Dedifferentiated amniotic fluid mesenchymal stem cell (primary cell): Measurements from ENCODE around the gene RNF138.
"Not testable (repeated sequence)": the region's sequence is repeated elsewhere in the genome, so short reads cannot be mapped to it uniquely, and the experiment has no call there.

Source experiments
- DNase-seq: peaks from one replicate; pipeline ENCODE4 v3.0.0-alpha.2; 2016; ENCODE audit errors: extremely low spot score

RNF138 gene

DNA sequence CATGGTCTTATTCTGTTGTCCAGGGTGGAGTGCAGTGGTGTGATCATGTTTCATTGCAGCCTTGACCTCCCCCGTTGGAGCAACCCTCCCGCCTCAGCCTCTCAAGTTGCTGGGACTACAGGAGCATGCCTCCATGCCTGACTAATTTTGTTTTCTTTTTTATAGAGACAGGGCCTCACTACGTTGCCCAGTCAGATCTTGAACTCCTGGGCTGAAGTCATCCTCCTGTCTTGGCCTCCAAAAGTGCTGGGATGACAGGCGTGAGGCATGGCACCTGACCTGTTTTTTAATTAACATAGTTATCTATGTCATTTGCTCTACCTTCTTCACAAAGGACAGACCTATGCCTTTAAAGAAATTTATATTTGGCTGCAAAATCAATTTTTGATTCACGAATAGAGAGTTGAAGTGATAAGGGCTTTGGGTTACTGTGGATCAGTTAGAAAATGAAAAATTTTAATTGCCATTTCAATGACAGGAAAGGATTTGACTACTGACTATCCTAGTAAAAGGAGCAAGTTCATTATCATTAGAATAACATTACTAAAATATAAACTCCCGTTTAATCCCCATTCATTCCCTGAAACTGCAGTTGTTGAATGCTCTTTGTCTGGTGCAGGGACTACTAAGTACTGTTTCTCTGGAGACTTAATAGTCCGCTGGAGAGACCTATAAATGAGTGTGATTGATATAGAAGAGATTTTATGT, 3.7 kb downstream of the RNF138 start:
- DNase-seq = no peak

GRCh38 chr18:32095900-32096229, 4.2 kb downstream of the RNF138 start:
- DNase-seq = no peak

DNA sequence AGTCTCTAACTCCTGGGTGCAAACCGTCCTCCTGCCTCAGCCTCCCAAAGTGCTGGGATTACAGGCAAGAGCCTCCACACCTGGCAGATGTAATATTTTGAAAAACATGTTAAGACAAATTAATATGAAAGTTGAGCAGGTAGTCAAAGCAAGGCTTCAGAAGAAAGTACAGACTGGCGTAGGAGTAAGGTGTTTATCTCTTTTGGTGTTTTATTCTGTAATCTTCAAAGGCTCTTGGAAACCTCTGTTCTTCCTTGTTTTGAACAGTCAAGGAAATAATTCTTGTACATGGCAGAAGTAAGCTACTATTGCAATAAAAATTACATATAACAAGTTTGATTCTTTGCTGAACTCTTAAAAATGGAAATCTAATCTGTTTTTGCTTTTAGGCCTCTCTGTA, 5.3 kb downstream of the RNF138 start:
- no peak for DNase-seq

- DNase-seq = no peak
Measured at GRCh38 chr18:32104516-32104915, 12.8 kb downstream of the RNF138 start.

- no peak for DNase-seq
Measured at GRCh38 chr18:32110005-32110404, 18.3 kb downstream of the RNF138 start.

DNA sequence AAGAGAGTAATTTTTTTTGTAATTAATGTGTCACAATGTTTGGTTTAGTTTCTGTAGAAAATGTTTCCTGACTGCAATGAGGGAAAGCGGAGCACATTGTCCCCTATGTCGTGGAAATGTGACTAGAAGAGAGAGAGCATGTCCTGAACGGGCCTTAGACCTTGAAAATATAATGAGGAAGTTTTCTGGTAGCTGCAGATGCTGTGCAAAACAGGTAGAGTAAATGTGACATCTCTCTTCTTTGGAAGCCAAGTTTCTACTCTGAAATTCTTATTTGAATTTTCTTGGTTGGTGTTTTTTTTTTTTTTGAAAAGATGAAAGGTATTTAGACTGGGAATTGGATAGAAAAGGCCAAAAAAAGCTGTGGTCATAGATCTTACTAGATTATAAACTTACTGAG, 20.0 kb downstream of the RNF138 start:
- DNase-seq = no peak

DNA sequence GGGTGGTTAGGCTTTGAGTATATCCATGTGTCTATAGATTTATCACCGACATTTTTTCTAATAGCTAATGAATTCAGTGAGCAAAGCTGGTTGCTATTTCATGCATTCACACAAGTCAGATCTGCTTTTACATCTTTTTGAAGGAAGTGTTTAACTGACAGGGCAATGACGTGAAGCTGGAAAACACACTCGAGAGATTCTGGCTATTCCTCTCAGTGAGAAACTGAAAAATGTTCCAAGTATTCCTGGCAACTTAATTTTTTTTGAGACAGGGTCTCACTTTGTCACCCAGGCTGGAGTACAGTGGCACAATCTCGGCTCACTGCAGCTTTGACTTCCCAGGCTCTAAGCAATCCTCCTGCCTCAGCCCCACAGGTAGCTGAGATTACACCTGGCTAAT, 21.2 kb downstream of the RNF138 start:
- DNase-seq = no peak

- DNase-seq = no peak
Measured at GRCh38 chr18:32114293-32114942, 22.7 kb downstream of the RNF138 start.

GRCh38 chr18:32122039-32122438, 30.4 kb downstream of the RNF138 start:
- no peak for DNase-seq

DNA sequence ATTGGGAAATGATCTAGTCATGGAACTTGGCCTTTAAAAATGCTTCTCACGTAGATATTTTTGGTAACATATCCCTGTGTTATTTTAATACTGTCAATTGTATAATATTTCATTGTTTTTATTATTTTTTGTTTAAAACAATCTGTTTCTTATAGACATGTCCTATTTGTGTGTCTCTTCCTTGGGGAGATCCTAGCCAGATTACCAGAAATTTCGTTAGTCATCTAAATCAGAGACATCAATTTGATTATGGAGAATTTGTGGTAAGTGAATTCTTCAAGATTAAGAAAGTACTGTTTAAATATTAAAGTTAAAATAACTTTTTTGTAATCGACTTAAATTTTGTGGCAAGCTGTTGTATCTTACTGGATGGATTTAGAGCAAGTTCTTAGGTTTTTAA, 34.9 kb downstream of the RNF138 start:
- DNase-seq = no peak

DNA sequence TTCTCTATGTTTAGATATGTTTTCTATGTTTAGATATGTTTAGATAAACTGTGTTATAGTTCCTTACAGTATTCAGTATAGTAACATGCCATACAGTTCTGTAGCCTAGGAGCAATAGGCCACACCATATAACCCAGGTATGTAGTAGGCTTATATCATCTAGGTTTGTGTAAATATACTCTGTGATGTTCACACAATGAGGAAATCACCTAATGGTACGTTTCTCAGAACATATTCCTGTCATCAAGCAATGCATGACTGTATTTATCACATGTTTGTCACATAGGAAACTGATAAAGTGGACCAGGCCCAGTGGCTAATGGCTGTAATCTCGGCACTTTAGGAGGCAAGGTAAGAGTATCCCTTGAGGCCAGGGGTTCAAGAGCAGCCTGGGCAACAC, 44.0 kb downstream of the RNF138 start:
- DNase-seq = no peak

DNA sequence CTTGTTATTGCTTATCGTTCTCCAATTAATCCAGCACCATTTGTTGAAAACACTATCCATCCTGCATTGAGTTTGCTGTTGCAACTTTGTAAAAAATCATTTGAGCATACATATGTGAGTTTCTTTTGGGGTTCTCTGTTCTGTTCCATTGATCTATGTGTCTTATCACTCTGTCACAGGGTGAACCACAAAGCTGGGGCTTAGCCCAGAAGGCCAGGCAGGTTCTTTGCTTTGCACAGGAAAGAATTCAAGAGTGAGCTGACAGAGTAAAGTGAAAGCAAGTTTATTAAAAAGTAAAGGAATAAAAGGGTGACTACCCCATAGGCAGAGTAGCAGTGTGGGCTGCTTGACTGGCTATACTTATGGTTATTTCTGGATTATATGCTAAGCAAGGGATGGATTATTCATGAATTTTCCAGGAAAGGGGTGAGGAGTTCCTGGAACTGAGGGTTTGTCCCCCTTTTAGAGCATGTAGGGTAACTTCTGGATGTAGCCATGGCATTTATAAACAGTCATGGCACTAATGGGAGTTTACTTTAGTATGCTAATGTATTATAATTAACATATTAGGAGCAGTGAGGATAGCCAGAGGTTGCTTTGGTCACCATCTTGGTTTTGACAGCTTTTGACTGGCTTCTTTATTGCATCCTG, 46.8 kb downstream of the RNF138 start:
- DNase-seq = no peak

DNA sequence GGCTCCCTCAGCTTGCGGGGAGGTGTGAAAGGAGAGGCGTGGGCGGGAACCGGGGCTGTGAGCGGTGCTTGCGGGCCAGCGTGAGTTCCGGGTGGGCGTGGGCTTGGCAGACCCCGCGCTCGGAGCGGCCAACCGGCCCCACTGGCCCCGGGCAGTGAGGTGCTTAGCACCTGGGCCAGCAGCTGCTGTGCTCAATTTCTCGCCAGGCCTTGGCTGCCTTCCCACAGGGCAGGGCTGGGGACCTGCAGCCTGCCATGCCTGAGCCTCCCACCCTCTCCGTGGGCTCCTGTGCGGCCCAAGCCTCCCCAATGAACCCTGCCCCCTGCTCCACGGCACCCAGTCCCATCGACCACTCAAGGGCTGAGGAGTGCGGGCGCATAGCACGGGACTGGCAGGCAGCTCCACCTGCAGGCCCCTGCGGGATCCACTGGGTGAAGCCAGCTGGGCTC, 48.2 kb downstream of the RNF138 start:
- no peak for DNase-seq

GRCh38 chr18:32148185-32148870, 56.7 kb downstream of the RNF138 start:
- DNase-seq = no peak

GRCh38 chr18:32152705-32153448, 61.2 kb downstream of the RNF138 start:
- DNase-seq = no peak

DNA sequence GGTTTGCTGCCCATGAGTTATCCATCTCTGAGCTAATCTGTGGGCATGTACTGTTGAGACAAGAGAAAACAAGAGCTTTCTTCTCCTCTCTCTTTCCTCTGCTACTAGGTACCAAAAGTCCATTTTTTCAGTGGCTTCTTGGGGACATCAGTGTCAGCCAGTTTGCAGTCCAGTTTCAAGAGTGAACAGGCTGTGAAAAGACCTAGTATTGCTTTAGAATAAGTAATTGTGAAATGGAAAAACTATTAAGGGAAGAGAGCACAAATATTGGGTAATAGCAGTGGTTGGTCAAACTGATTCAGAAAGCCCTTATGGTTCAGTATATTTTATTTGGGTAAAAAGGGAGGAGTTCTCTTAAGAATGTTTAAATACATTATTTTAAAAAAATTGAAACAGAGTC, 65.2 kb downstream of the RNF138 start:
- DNase-seq = no peak

GRCh38 chr18:32157580-32157979, 65.9 kb downstream of the RNF138 start:
- no peak for DNase-seq

DNA sequence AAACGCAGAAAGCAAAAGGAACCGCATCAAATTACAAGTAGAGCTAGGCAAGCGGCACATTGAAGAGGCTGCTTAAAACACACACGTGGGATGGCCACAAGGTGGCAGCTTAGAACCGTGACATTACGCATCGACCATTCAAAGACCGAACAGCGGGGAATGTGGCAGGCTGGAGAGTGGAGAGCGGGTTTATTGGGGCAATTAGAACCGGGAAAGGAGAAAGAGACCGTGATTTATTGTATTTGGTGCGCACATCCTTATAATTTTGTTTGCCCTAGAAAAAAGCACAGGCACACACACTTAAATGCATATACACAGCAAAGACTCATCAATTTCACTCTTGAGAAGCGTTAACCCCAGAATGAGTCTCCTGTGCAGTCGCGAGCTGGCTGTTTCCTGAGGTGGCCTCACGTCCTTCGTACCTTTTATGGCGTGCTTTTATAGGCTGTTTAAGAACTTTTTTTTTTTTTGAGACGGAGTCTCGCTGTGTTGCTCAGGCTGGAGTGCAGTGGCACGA, 66.5 kb downstream of the RNF138 start:
- peak; percentile 91 for DNase-seq

GRCh38 chr18:32158631-32159030, 67.0 kb downstream of the RNF138 start:
- not testable (repeated sequence) for DNase-seq

DNA sequence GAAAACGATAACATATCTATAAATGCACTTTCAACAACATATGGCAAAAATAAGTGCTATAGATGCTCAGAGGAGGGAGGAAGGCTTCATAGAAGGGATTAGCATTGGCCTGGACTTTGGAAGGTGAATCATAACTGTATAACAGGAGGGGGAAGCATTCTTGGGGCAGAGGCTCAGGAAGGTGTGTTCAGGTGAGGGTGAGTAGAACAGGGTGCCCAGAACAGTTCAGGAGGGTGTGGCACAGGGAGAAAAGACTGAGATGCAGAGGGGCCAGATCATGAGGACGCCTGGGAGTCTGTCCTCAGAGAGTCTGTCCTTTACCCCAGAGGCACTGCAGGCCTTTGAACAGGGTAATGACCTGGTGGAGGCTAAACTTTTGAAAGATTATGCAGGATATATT, 68.9 kb downstream of the RNF138 start:
- DNase-seq = no peak

GRCh38 chr18:32167980-32168730, 76.5 kb downstream of the RNF138 start:
- no peak for DNase-seq
